ENCODE results near the gene PLAC9. TPM values are rescaled to one million over a fixed set of nuclear protein-coding genes. Genes with fewer than 3 reads are reported as not detected.
A peak's percentile ranks its signal among the peaks of the same experiment; 100 is the strongest.
"Not testable (repeated sequence)": the region's sequence is repeated elsewhere in the genome, so short reads cannot be mapped to it uniquely, and the experiment has no call there.

Gene PLAC9
- total RNA-seq, 5 donors from 2014 or later (not counting 1 experiment from before 2014, with no cell fraction given), result not detected

DNA sequence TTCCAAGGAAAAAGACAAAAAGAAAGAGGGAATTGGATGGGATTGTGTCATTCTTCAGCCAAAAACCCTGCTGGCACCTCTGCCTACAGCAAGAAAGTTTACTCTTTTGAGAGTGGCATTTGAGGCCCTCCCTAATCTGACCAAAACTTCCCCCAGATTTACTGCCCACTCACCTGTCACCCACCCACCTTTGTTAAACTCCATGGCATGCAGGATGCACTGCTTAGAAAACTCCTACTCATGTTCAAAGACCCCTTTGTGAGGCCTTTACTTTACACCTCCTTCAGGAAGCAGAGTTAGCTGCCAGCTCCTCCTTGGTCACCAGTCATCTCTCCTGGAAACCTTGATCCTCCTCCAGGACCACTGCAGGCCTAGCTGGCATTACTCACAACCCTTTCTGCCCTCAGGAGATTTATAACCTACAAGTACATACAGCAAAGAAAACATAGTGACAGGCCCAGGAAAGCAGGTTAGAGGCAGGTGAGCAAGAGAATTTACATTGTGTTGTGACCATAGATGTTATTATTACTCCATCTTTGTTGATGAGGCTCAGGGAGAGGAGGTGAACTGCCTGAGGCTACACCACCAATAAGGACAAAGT is 10.3 kb upstream of the PLAC9 start:
- no peaks in the 10 kb centered on the region for H3K9me3 ChIP-seq
- H3K4me1 Mint-ChIP-seq, result no peaks in the 10 kb centered on the region
- H3K27me3 ChIP-seq (replicated peaks in 1 of 2; ENCODE audit: control insufficient read depth in 2 of 2, extremely low read depth in 1 of 2, insufficient read depth in 2 of 2, low read length in 1 of 2), result peaks cover 0 to 7% of the 10 kb centered on the region in 2 experiments
- no peak overlapping the region for H3K4me3 Mint-ChIP-seq
- ChIA-PET POLR2A (interaction anchor here in 1 of 2 donors (0.6 kb wide), 1 partner anchor 12 kb away, joined by 3 read pairs; no protein-coding TSS in a partner anchor), CTCF (no interaction called here)
- H3K27ac Mint-ChIP-seq, result no peak overlapping the region
- peaks cover 7 to 11% of the 10 kb centered on the region in 2 donors for H3K27me3 Mint-ChIP-seq
- no peaks in the 10 kb centered on the region for H3K4me1 ChIP-seq (ENCODE audit: control insufficient read depth in 1 of 2, extremely low read depth in 1 of 2, insufficient read depth in 2 of 2, low read length in 2 of 2)
- no peaks in the 10 kb centered on the region for H3K36me3 Mint-ChIP-seq
- no peak for ATAC-seq (replicated peaks in 1 of 4)
- DNase-seq, result no peak
- H3K9me3 Mint-ChIP-seq, result no peaks in the 10 kb centered on the region
- no peak overlapping the region for H3K4me3 ChIP-seq (ENCODE audit: control insufficient read depth in 1 of 2, extremely low read depth in 1 of 2, low read length in 1 of 2)
- H3K36me3 ChIP-seq (ENCODE audit: control insufficient read depth in 2 of 2, extremely low read depth in 1 of 2, insufficient read depth in 1 of 2, low read length in 1 of 2), result no peaks in the 10 kb centered on the region
- no peak overlapping the region for H3K27ac ChIP-seq (ENCODE audit: low read length)

DNA sequence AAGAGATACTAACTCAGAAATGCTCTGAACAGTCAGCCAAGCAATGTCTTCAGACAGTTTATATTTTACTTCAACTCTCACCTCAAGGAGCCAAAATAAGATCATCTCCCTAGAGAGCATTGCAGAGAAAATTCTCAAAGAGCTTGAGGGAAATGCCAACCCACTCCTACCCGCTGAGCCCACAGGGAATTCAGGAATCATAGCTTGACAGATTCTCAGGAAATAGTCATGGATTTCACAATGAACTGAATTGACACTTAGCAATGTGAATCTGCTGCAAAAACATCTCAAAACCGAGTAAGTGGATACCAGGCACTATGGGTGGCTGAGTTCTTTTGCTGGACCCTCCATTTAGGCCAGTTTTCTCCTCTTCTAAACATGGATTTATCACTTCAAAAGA is 9.8 kb upstream of the PLAC9 start:
- ATAC-seq (replicated peaks in 1 of 4), result no peak
- H3K27ac ChIP-seq (ENCODE audit: low read length), result no peak overlapping the region
- H3K4me1 ChIP-seq (ENCODE audit: control insufficient read depth in 1 of 2, extremely low read depth in 1 of 2, insufficient read depth in 2 of 2, low read length in 2 of 2), result no peaks in the 10 kb centered on the region
- H3K4me3 ChIP-seq (ENCODE audit: control insufficient read depth in 1 of 2, extremely low read depth in 1 of 2, low read length in 1 of 2), result no peak overlapping the region
- ChIA-PET POLR2A (no interaction called here), CTCF (no interaction called here)
- Mint-ChIP-seq H3K27ac (no peak overlapping the region), H3K4me3 (no peak overlapping the region), H3K4me1 (no peaks in the 10 kb centered on the region), H3K36me3 (no peaks in the 10 kb centered on the region), H3K27me3 (peaks cover 7 to 13% of the 10 kb centered on the region in 2 donors), H3K9me3 (no peaks in the 10 kb centered on the region)
- H3K36me3 ChIP-seq (ENCODE audit: control insufficient read depth in 2 of 2, extremely low read depth in 1 of 2, insufficient read depth in 1 of 2, low read length in 1 of 2), result no peaks in the 10 kb centered on the region
- H3K9me3 ChIP-seq, result no peaks in the 10 kb centered on the region
- peaks cover 0 to 7% of the 10 kb centered on the region in 2 experiments for H3K27me3 ChIP-seq (replicated peaks in 1 of 2; ENCODE audit: control insufficient read depth in 2 of 2, extremely low read depth in 1 of 2, insufficient read depth in 2 of 2, low read length in 1 of 2)
- no CpG with 5 or more reads among the region's 2 CpGs for WGBS (ENCODE audit: insufficient coverage)
- no peak for DNase-seq

DNA sequence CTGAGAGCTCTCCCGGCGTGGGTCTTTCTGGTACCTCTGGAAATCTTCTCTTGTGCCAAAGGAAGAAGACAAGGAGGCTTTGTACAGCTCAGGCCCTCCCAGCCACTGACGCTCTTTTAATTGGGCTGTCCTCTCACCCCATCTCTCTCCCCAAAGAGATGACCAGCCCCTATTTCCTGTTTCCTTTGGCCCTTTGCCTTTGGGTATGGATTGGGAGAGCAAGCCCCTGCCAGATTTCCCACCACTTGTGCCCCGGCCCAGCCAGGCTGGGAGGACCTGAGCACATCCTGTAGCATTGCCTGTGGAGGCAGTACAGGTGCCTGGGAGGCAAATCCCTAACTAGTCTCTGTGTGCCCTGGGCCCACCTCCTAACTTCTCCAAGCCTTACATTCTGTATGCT is 5.7 kb upstream of the PLAC9 start:
- no peaks in the 10 kb centered on the region for H3K9me3 ChIP-seq
- no peak overlapping the region for H3K4me3 ChIP-seq (ENCODE audit: control insufficient read depth in 1 of 2, extremely low read depth in 1 of 2, low read length in 1 of 2)
- no peaks in the 10 kb centered on the region for H3K36me3 Mint-ChIP-seq
- H3K4me3 Mint-ChIP-seq, result no peak overlapping the region
- peaks cover 0 to under 1% (median 0%) of the 10 kb centered on the region in 3 donors for H3K4me1 Mint-ChIP-seq
- no peak overlapping the region for H3K27ac Mint-ChIP-seq
- H3K27ac ChIP-seq (ENCODE audit: low read length), result no peak overlapping the region
- peaks cover 0 to 16% of the 10 kb centered on the region in 2 experiments for H3K27me3 ChIP-seq (replicated peaks in 1 of 2; ENCODE audit: control insufficient read depth in 2 of 2, extremely low read depth in 1 of 2, insufficient read depth in 2 of 2, low read length in 1 of 2)
- peaks cover 12 to 21% of the 10 kb centered on the region in 2 donors for H3K27me3 Mint-ChIP-seq
- WGBS (ENCODE audit: insufficient coverage), result 86% methylated on average over 3 of the region's 4 CpGs
- ChIA-PET CTCF (no interaction called here), POLR2A (no interaction called here)
- no peak for DNase-seq
- no peaks in the 10 kb centered on the region for H3K36me3 ChIP-seq (ENCODE audit: control insufficient read depth in 2 of 2, extremely low read depth in 1 of 2, insufficient read depth in 1 of 2, low read length in 1 of 2)
- H3K9me3 Mint-ChIP-seq, result no peaks in the 10 kb centered on the region
- H3K4me1 ChIP-seq (ENCODE audit: control insufficient read depth in 1 of 2, extremely low read depth in 1 of 2, insufficient read depth in 2 of 2, low read length in 2 of 2), result no peaks in the 10 kb centered on the region
- no peak for ATAC-seq (replicated peaks in 1 of 4)

DNA sequence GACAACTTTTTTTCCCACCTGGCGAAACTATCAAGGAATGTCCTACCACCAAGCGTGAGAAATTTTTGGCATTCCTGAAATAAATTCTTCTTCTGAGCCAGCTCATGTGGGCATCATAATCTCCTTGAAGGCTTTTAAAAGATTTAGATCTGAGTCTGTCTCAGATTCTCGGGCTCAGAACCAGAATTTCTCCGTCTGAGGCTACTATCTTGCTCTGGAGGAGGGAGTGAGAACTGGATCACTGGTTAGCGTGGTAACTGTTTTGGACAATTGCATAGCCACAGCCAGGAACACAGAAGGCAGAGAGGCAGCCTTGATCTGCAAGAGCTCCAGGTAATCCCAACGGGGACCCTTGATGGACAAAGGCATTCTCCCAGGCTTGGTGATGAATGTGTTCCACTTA is 1.0 kb upstream of the PLAC9 start:
- no peak overlapping the region for H3K27ac Mint-ChIP-seq
- Histone ChIP-seq H3K4me3 (ENCODE audit: control insufficient read depth in 1 of 2, extremely low read depth in 1 of 2, low read length in 1 of 2) (no peak overlapping the region), H3K4me1 (ENCODE audit: control insufficient read depth in 1 of 2, extremely low read depth in 1 of 2, insufficient read depth in 2 of 2, low read length in 2 of 2) (peaks cover 0 to 5% of the 10 kb centered on the region in 2 experiments), H3K27me3 (replicated peaks in 1 of 2; ENCODE audit: control insufficient read depth in 2 of 2, extremely low read depth in 1 of 2, insufficient read depth in 2 of 2, low read length in 1 of 2) (peaks cover 6 to 48% of the 10 kb centered on the region in 2 experiments), H3K36me3 (ENCODE audit: control insufficient read depth in 2 of 2, extremely low read depth in 1 of 2, insufficient read depth in 1 of 2, low read length in 1 of 2) (no peaks in the 10 kb centered on the region), H3K9me3 (no peaks in the 10 kb centered on the region), H3K27ac (ENCODE audit: low read length) (no peak overlapping the region)
- peaks cover 33 to 41% of the 10 kb centered on the region in 2 donors for H3K27me3 Mint-ChIP-seq
- H3K36me3 Mint-ChIP-seq, result no peaks in the 10 kb centered on the region
- ChIA-PET POLR2A (no interaction called here), CTCF (no interaction called here)
- no peaks in the 10 kb centered on the region for H3K9me3 Mint-ChIP-seq
- no peak for ATAC-seq (replicated peaks in 1 of 4)
- peaks cover 3 to 8% (median 7%) of the 10 kb centered on the region in 3 donors for H3K4me1 Mint-ChIP-seq
- H3K4me3 Mint-ChIP-seq, result no peak overlapping the region
- WGBS (ENCODE audit: insufficient coverage), result 83% methylated on average over 5 of the region's 6 CpGs
- no peak for DNase-seq

DNA sequence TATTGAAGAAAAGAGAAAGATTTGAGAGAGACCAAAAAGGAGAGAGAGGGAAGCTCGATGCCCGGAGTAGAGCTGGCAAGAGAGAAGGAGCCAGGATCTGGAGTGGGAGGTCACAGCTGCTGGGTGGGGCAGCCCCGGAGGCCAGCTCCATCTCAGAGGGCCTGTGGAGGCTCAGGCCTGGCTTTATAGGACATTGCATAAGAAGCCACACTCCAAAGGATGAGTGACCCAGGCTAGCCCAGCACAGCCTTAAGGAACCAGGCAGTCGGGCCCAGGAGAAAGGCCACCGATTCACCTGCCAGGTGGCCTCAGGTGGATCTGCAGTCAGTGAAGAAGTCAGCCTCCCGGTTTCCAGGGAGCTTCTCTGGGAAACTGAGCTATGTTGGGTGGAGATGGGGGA is 676 bp downstream of the PLAC9 start:
- Mint-ChIP-seq H3K27me3 (peaks cover 32 to 46% of the 10 kb centered on the region in 2 donors), H3K4me1 (peaks cover 3 to 8% (median 7%) of the 10 kb centered on the region in 3 donors), H3K27ac (no peak overlapping the region), H3K9me3 (no peaks in the 10 kb centered on the region), H3K4me3 (peak overlapping the region in 1 of 3 donors; percentile 9), H3K36me3 (no peaks in the 10 kb centered on the region)
- WGBS (ENCODE audit: insufficient coverage), result 69% methylated on average over 5 of the region's 6 CpGs
- peaks cover 6 to 56% of the 10 kb centered on the region in 2 experiments for H3K27me3 ChIP-seq (replicated peaks in 1 of 2; ENCODE audit: control insufficient read depth in 2 of 2, extremely low read depth in 1 of 2, insufficient read depth in 2 of 2, low read length in 1 of 2)
- no peaks in the 10 kb centered on the region for H3K36me3 ChIP-seq (ENCODE audit: control insufficient read depth in 2 of 2, extremely low read depth in 1 of 2, insufficient read depth in 1 of 2, low read length in 1 of 2)
- no peak overlapping the region for H3K27ac ChIP-seq (ENCODE audit: low read length)
- no peak overlapping the region for H3K4me3 ChIP-seq (ENCODE audit: control insufficient read depth in 1 of 2, extremely low read depth in 1 of 2, low read length in 1 of 2)
- POLR2A ChIA-PET, result no interaction called here
- H3K9me3 ChIP-seq, result no peaks in the 10 kb centered on the region
- no peak for ATAC-seq (replicated peaks in 1 of 4)
- DNase-seq, result no peak
- CTCF ChIA-PET, result interaction anchor here in 1 of 2 donors (0.7 kb wide), 1 partner anchor 136 kb away, joined by 7 read pairs; no protein-coding TSS in a partner anchor
- H3K4me1 ChIP-seq (ENCODE audit: control insufficient read depth in 1 of 2, extremely low read depth in 1 of 2, insufficient read depth in 2 of 2, low read length in 2 of 2), result peaks cover 0 to 5% of the 10 kb centered on the region in 2 experiments

DNA sequence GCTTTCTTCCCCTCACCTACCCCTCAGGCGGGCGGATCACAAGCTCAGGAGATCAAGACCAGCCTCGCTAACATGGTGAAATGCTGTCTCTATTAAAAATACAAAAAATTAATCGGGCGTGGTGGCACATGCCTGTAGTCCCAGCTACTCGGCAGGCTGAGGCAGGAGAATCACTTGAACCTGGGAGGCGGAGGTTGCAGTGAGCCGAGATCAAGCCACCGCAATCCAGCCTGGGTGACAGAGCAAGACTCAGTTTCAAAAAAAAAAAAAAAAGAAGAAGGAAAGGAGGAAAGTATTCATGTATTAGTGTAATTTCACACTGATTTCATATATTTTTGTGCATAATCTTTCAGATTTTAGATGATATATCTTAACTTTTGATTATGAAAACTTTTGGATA is 1.2 kb downstream of the PLAC9 start:
- H3K27ac Mint-ChIP-seq; H3K9me3 Mint-ChIP-seq; H3K4me1 ChIP-seq (ENCODE audit: control insufficient read depth in 1 of 2, extremely low read depth in 1 of 2, insufficient read depth in 2 of 2, low read length in 2 of 2); H3K36me3 ChIP-seq (ENCODE audit: control insufficient read depth in 2 of 2, extremely low read depth in 1 of 2, insufficient read depth in 1 of 2, low read length in 1 of 2); H3K4me1 Mint-ChIP-seq; ATAC-seq (replicated peaks in 1 of 4); H3K4me3 ChIP-seq (ENCODE audit: control insufficient read depth in 1 of 2, extremely low read depth in 1 of 2, low read length in 1 of 2); H3K9me3 ChIP-seq; H3K4me3 Mint-ChIP-seq; H3K27ac ChIP-seq (ENCODE audit: low read length); DNase-seq; H3K36me3 Mint-ChIP-seq; POLR2A ChIA-PET: not testable (repeated sequence)
- 88% methylated on average over 5 of the region's 9 CpGs for WGBS (ENCODE audit: insufficient coverage)
- CTCF ChIA-PET, result interaction anchor here in 1 of 2 donors (0.7 kb wide), 1 partner anchor 136 kb away, joined by 7 read pairs; no protein-coding TSS in a partner anchor
- H3K27me3 Mint-ChIP-seq, result peaks cover 35 to 51% of the 10 kb centered on the region in 2 donors
- peaks cover 6 to 56% of the 10 kb centered on the region in 2 experiments for H3K27me3 ChIP-seq (replicated peaks in 1 of 2; ENCODE audit: control insufficient read depth in 2 of 2, extremely low read depth in 1 of 2, insufficient read depth in 2 of 2, low read length in 1 of 2)
